DOHH2 (cell line): ENCODE data around the gene BABAM2.

ENCODE experiments used
- CTCF ChIP-seq: fragments of 200-600 bp; sonication (generic); IDR thresholded peaks from one replicate; pipeline ENCODE4 v1.5.1; 2014; ENCODE audit warnings: antibody characterized with exemption, mild to moderate bottlenecking, low read depth, low read length; ENCODE audit not compliant: poor library complexity, severe bottlenecking
- EZH2phosphoT487 ChIP-seq: fragments of 200-600 bp; sonication (generic); IDR thresholded peaks from 2 replicates; pipeline ENCODE4 v1.6.1; 2017; ENCODE audit warnings: borderline replicate concordance, mild to moderate bottlenecking, antibody characterized with exemption, low read length, moderate library complexity, mixed read lengths

- TF ChIP-seq CTCF = no peak
- no peak for TF ChIP-seq EZH2phosphoT487
Observed at GRCh38 chr2:28352610-28353195, 462.2 kb downstream of the BABAM2 start.
